ENCODE data around the gene LOX. TPM values are rescaled to one million over a fixed set of nuclear protein-coding genes. Genes with fewer than 3 reads are reported as not detected.

Gene LOX
- total and polyA plus RNA-seq, 8 donors, result 23.2 to 59.1 (median 26.5) TPM

DNA sequence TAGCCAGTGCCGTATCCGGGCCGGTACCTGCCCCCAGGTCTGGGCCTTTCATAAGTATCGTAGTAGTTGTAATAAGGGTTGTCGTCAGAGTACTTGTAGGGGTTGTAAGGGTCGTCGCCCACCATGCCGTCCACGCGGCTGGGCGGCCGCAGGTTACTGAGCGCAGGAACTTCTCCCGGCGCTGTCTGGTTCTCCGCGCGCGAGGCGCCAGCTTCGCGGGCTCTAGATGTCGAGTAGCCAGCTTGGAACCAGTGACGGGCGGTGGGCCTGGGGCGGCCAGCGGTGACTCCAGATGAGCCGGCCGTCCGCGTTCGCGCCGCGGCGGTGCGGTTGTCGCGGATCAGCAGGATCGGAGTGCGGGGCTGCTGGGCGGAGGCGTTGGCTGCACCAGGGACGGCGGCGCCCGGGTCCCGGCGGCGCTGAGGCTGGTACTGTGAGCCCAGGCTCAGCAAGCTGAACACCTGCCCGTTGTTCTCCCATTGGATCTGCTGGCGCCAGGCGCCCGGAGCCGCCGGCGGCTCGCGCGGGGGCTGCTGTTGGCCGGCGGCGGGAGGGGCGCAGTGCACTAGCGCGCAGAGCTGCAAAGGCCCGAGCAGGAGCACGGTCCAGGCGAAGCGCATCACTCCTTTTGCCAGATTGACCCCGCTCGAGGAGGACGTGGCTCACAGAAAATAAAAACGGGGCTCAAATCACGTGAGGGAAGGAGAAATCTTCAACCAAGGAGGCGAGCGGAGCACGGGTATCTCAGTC lies 518 bp downstream of the LOX start:
- Histone ChIP-seq H3K4me3 (peak overlapping the region; percentile 48 to 58), H3K36me3 (no peaks in the 10 kb centered on the region), H3K9me3 (no peaks in the 10 kb centered on the region), H3K27me3 (peaks cover 5 to 39% of the 10 kb centered on the region in 2 donors), H3K27ac (peak overlapping the region; percentile 55 to 89), H3K4me1 (peaks cover 0 to 20% of the 10 kb centered on the region in 2 donors)
- ATAC-seq, result peak; percentile 48
- DNase-seq, result peak; percentile 34 to 81 (median 39)
- no peak for TF ChIP-seq CTCF (IDR thresholded peaks at IDR 0.05)
- intact Hi-C loops (cut with DNase I), result loop anchor here in 1 of 2 donors (10.0 kb wide), 1 partner anchor 113 kb away; the partner anchor contains the start of gene SRFBP1

DNA sequence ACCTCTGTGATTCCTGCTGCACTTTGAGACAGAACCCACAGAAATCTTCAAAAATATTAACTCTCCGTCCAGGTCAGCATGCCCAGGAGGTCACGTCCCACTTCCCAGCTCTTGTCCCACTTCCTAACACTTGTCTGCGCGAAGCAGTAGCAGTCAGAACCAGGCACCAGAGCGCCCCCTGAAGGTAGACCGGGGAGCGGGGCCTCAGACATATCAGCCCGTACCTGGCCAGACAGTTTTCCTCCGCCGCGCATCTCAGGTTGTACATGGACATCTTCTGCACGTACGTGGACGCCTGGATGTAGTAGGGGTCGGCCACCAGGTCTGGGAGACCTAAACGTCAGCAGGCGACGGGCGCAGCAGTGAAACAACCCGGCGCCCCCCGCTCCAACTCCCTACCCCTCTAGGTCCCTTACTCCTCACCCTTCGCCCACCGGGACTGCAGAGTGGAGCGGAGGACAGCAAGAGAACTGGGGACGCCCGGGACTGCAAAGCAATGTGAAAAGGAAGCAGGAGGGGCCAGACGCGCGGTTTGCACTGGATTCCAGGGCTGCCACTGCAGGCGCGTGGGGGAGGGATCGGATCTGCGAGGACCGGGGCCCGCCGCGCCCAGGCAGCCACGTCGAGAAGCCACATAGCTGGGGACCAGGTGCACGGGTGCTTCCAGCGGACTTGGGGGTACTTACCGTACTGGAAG lies 1.2 kb downstream of the LOX start:
- Histone ChIP-seq H3K27ac (peak overlapping the region; percentile 55 to 89), H3K36me3 (no peaks in the 10 kb centered on the region), H3K4me3 (peak overlapping the region; percentile 48 to 58), H3K4me1 (peaks cover 0 to 20% of the 10 kb centered on the region in 2 donors), H3K27me3 (peaks cover 5 to 39% of the 10 kb centered on the region in 2 donors), H3K9me3 (no peaks in the 10 kb centered on the region)
- peak; percentile 89 for ATAC-seq
- intact Hi-C loops (cut with DNase I), result loop anchor here in 1 of 2 donors (10.0 kb wide), 1 partner anchor 112 kb away; the partner anchor contains the start of gene SRFBP1
- DNase-seq, result peak; percentile 72 to 86 (median 86)
- TF ChIP-seq CTCF (IDR thresholded peaks at IDR 0.05), result peak; percentile 49 to 72

GRCh38 chr5:122076050-122076461 lies 2.0 kb downstream of the LOX start:
- Histone ChIP-seq H3K36me3 (no peaks in the 10 kb centered on the region), H3K27me3 (peaks cover 5 to 39% of the 10 kb centered on the region in 2 donors), H3K27ac (peak overlapping the region in 1 of 2 donors; percentile 89), H3K9me3 (no peaks in the 10 kb centered on the region), H3K4me1 (peaks cover 0 to 20% of the 10 kb centered on the region in 2 donors), H3K4me3 (peak overlapping the region; percentile 48 to 58)
- peak in 2 of 4 donors; percentile 36 to 51 for DNase-seq
- TF ChIP-seq CTCF (IDR thresholded peaks at IDR 0.05), result no peak
- intact Hi-C loops (cut with DNase I), result loop anchor here in 1 of 2 donors (10.0 kb wide), 1 partner anchor 111 kb away; the partner anchor contains the start of gene SRFBP1
- ATAC-seq, result no peak

DNA sequence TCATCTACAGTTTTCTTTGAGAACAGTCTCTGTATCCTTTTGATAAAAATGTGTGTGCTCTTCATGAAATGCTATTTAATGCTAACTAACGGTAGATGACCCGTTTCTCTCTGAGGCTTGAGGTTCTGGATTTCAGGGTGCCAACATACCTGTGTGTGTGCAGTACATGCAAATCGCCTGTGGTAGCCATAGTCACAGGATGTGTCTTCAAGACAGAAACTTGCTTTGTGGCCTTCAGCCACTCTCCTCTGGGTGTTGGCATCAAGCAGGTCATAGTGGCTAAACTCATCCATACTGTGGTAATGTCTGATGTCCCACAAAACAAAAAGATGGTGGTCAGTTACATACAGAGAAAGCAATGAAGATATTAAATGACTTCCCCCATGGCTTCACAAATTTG lies 4.2 kb downstream of the LOX start:
- H3K27ac ChIP-seq, result no peak overlapping the region
- intact Hi-C loops (cut with DNase I), result loop anchor here in 1 of 2 donors (10.0 kb wide), 1 partner anchor 109 kb away; the partner anchor contains the start of gene SRFBP1
- ATAC-seq (no peak), DNase-seq (no peak)
- no peaks in the 10 kb centered on the region for H3K36me3 ChIP-seq
- H3K4me1 ChIP-seq, result peaks cover 0 to 20% of the 10 kb centered on the region in 2 donors
- TF ChIP-seq CTCF (IDR thresholded peaks at IDR 0.05), result no peak
- H3K9me3 ChIP-seq, result no peaks in the 10 kb centered on the region
- H3K27me3 ChIP-seq, result peaks cover 5 to 30% of the 10 kb centered on the region in 2 donors
- no peak overlapping the region for H3K4me3 ChIP-seq

Measured in left lung (tissue), 10 donors.